Measurements from ENCODE around the gene CACNA1B.

The CACNA1B gene

GRCh38 chr9:137924761-137925369 lies 47.3 kb downstream of the CACNA1B start:
- no peak for DNase-seq

- no peak for DNase-seq
Measured at GRCh38 chr9:137943655-137944054, 66.1 kb downstream of the CACNA1B start.

- DNase-seq, result no peak
Measured at GRCh38 chr9:137945581-137945980, 68.0 kb downstream of the CACNA1B start.

- no peak for DNase-seq
Measured at GRCh38 chr9:137946993-137947392, 69.4 kb downstream of the CACNA1B start.

GRCh38 chr9:137948642-137949041 lies 71.1 kb downstream of the CACNA1B start:
- no peak for DNase-seq

GRCh38 chr9:137949260-137949659 lies 71.7 kb downstream of the CACNA1B start:
- DNase-seq, result no peak

GRCh38 chr9:137951107-137951506 lies 73.5 kb downstream of the CACNA1B start:
- no peak for DNase-seq

- DNase-seq, result no peak
Measured at GRCh38 chr9:137951597-137952490, 74.3 kb downstream of the CACNA1B start.

- DNase-seq, result no peak
Measured at GRCh38 chr9:137952976-137953666, 75.5 kb downstream of the CACNA1B start.

GRCh38 chr9:137953683-137954438 lies 76.3 kb downstream of the CACNA1B start:
- no peak for DNase-seq

GRCh38 chr9:137955224-137955570 lies 77.6 kb downstream of the CACNA1B start:
- no peak for DNase-seq

- DNase-seq, result no peak
Measured at GRCh38 chr9:137955586-137955985, 78.0 kb downstream of the CACNA1B start.

- DNase-seq, result no peak
Measured at GRCh38 chr9:137956039-137956438, 78.5 kb downstream of the CACNA1B start.

- DNase-seq, result no peak
Measured at GRCh38 chr9:137956688-137957385, 79.3 kb downstream of the CACNA1B start.

- DNase-seq, result no peak
Measured at GRCh38 chr9:137959641-137960411, 82.2 kb downstream of the CACNA1B start.

- no peak for DNase-seq
Measured at GRCh38 chr9:137960496-137960895, 82.9 kb downstream of the CACNA1B start.

- no peak for DNase-seq
Measured at GRCh38 chr9:137963525-137963924, 85.9 kb downstream of the CACNA1B start.

GRCh38 chr9:137965177-137965795 lies 87.7 kb downstream of the CACNA1B start:
- no peak for DNase-seq

GRCh38 chr9:137967280-137967953 lies 89.8 kb downstream of the CACNA1B start:
- DNase-seq, result no peak

- DNase-seq, result no peak
Measured at GRCh38 chr9:137968235-137968634, 90.7 kb downstream of the CACNA1B start.

- no peak for DNase-seq
Measured at GRCh38 chr9:137969008-137969407, 91.4 kb downstream of the CACNA1B start.

All from femur (tissue), 1 donor.